GM13976 (cell line): Measurements from ENCODE around the gene ARAP2.

Experiments used
- DNase-seq: peaks from one replicate; pipeline ENCODE4 v3.0.0; 2012; ENCODE audit warnings: low spot score
- CTCF ChIP-seq: IDR thresholded peaks from 2 replicates; pipeline ENCODE4 v1.5.1; 2012; ENCODE audit warnings: borderline replicate concordance, mild to moderate bottlenecking; ENCODE audit not compliant: insufficient read depth; ENCODE audit errors: extremely low read depth, missing control alignments, control extremely low read depth
- in situ Hi-C: fragments of 300-500 bp; cut with MboI; formaldehyde crosslinking; loops from one replicate; pipeline ENCODE4 v1.12.0; 2022; ENCODE audit warnings: low sequenced_read_pairs, mixed read lengths, inconsistent platforms; ENCODE audit not compliant: unreplicated experiment

ARAP2 gene

DNA sequence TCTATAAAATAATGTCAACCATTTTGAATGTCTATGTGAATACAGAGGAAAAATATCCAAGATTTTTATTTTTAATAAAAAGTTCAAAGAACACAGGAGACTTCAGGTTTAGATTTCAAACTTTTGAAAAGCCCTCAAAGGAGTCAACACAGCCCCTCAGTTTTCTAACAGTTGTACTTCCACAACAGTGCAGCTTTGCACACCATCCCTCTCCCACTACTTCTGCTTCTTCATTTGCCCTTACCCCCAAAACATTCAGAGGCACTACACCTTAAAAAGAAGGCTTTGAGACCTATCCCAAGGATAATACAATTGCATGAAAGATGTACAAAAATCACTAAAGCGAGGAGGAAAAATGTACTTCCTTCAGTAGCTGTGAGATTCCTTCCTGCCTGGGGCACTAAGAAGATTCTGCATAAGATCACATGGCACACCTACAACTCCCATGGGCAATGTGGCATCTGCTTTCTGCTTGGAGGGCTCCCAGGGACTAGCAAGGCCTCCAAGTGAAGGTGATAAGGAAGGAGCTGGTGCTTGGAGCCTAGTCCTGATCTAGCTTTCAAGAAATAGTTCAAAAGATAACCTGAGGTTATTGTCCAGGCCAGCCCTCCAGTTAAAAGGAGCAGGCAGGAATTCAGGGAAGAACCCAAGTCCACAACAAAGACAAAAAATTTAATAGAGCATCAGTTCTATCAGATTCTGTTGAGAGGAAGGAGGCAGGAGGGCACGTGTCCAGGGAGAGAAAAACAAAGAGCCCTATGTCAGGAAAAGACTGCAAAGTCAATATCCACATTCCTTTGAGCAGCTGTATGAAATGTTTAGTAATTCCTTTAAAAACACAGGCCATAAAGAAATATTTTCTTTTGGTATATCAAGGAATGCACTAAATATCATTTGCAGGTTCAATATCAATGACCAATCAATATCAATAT lies 19.1 kb downstream of the ARAP2 start:
- in situ Hi-C loops = no loop called here
- TF ChIP-seq CTCF = no peak
- no peak for DNase-seq

- TF ChIP-seq CTCF = no peak
- in situ Hi-C loops = no loop called here
- no peak for DNase-seq
These were observed 21.6 kb downstream of the ARAP2 start for GRCh38 chr4:36222702-36223101.

- DNase-seq = no peak
- no peak for TF ChIP-seq CTCF
- in situ Hi-C loops = no loop called here
These were observed 23.5 kb downstream of the ARAP2 start for GRCh38 chr4:36220776-36221175.

DNA sequence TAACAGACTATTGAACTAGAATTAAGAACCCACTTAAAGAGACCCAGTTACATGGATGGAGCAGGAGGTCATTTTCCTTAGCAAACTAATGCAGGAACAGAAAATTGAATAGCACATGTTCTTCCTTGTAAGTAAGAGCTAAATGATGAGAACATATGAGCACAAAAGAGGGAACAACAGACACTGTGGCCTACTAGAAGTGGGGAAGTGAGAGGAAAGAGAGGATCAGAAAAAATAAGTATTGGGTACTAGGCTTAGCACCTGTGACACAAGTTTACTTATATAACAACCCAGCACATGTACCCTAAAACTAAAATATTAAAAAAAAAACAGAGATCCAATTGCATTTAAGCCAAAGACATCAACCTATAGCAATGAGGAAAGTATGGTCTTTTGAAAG lies 26.2 kb downstream of the ARAP2 start:
- DNase-seq = no peak
- TF ChIP-seq CTCF = no peak
- in situ Hi-C loops = no loop called here

DNA sequence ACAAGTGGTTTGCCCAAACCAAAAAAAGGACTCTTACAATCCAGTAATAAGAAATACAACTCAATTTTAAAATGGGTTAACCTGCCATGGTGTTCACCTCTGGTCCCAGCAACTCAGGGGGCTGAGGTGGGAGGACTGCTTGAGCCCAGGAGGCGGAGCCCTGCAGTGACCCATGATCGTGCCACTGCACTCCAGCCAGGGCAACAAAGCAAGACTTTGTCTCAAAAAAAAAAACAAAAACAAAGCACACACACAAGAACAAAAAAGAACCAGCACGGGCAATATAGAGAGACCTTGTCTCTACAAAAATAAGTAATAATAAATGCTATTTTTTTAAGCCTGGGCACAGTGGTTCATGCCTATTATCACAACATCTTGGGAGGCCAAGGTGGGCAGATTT lies 28.7 kb downstream of the ARAP2 start:
- no peak for DNase-seq
- no peak for TF ChIP-seq CTCF
- in situ Hi-C loops = no loop called here

DNA sequence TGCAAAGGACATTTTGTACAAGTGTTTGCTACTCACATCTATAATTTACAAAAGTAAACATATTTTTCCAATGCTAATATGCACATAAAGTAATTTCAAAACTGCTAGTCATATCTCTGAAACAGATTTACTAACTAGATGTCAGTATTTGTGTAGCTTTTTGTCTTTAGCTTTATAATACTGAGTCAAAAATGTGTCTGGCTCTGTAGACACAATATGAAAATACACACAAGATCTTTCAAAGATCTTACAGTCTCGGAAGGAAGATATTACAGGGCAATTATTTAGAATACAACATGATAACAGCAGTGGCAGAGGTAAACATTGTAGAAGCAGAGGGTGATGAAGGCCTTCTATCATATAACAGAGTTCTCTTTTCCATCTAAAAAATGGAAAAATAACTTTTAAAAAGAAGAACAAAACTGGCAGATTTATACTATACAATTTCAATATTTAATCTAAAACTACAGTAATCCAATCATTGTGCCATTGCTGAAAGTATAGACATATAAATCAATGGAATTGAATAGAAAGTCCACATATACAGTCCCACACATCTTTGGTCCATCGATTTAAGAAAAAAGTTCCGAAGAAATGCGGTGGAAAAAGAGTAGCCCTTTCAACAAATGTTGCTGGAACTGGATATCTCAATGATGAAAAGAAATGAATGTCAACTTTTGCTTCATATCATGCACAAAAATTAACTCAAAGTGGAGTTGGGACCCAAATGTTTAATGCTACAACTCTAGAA lies 29.4 kb downstream of the ARAP2 start:
- DNase-seq = no peak
- no peak for TF ChIP-seq CTCF
- in situ Hi-C loops = no loop called here
